Gastroesophageal sphincter (tissue), 3 donors: ENCODE measurements around the gene WDR90.

Experiments used
- EP300 ChIP-seq: sonication (generic); formaldehyde crosslinking; IDR thresholded peaks from one replicate; pipeline ENCODE4 v1.6.1; 2017; ENCODE audit warnings: antibody characterized with exemption, mild to moderate bottlenecking
- POLR2A ChIP-seq, 2 donors: fragments of 450-650 bp; IDR thresholded peaks; one replicate each; pipeline ENCODE4 v1.6.1; 2017; ENCODE audit warnings: antibody characterized with exemption in 2 of 2, mild to moderate bottlenecking in 2 of 2, moderate library complexity in 1 of 2
- POLR2AphosphoS5 ChIP-seq: sonication (generic); formaldehyde crosslinking; IDR thresholded peaks from one replicate; pipeline ENCODE4 v1.6.1; 2017; ENCODE audit warnings: antibody characterized with exemption
- TF ChIP-seq, protein P1 (sequence below), 4 experiments: fragments of 200-600 bp in 2 of 4; fragments of 450-650 bp in 2 of 4; sonication (generic) in 1 of 4; IDR thresholded peaks; one replicate each; pipeline ENCODE4 v1.5.1; 2017 to 2019; ENCODE audit warnings: antibody characterized with exemption in 4 of 4, mild to moderate bottlenecking in 2 of 4, moderate library complexity in 2 of 4

GRCh38 chr16:704047-704446, 54.9 kb downstream of the WDR90 start:
- TF ChIP-seq, protein P1, sequence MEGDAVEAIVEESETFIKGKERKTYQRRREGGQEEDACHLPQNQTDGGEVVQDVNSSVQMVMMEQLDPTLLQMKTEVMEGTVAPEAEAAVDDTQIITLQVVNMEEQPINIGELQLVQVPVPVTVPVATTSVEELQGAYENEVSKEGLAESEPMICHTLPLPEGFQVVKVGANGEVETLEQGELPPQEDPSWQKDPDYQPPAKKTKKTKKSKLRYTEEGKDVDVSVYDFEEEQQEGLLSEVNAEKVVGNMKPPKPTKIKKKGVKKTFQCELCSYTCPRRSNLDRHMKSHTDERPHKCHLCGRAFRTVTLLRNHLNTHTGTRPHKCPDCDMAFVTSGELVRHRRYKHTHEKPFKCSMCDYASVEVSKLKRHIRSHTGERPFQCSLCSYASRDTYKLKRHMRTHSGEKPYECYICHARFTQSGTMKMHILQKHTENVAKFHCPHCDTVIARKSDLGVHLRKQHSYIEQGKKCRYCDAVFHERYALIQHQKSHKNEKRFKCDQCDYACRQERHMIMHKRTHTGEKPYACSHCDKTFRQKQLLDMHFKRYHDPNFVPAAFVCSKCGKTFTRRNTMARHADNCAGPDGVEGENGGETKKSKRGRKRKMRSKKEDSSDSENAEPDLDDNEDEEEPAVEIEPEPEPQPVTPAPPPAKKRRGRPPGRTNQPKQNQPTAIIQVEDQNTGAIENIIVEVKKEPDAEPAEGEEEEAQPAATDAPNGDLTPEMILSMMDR (IDR thresholded peaks at IDR 0.05), result no peak
- TF ChIP-seq POLR2A (IDR thresholded peaks at IDR 0.05), result no peak
- TF ChIP-seq EP300, result no peak
- TF ChIP-seq POLR2AphosphoS5, result no peak
